Measurements from ENCODE around the gene RFX7.

RFX7 gene

DNA sequence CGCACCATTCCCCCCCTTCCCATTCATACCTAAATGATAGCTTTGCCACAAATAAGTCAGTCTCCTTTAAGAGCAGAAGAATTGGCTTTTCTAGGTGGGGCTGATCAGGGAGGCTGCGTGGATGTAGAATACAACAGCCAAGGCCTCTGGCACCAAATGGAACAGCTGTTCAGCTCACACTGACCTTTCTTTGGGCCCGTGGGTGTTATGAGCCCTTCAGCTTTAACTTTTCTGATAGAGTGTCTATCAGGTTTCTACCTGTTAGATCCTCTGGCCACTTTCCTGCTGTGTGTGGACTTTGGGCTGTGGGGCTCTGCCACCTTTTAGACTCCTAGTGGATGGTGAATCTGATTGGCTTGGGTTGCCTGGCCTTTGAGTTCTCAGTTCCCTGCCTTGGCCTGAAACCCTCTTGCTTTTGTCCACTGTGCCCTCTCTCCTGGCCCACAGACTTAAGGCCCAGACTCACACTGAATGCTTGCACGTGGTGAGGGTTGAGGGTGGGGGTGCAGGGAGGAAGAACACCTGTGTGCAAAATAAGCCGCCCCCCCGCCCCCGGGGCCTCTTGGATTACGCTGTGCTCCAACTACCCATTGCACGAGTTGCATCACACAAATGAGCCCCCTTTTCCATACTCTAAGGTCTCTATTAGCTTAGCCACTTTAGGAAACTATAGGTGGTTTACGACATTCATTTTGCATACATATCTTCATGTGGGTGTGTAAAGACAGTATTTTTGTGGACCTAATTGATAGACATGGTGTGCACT, 1.3 kb upstream of the RFX7 start:
- in situ Hi-C loops (cut with HindIII; ENCODE audit: low sequenced_read_pairs) = loop anchor here (5.0 kb wide), 1 partner anchor 33 kb away; no protein-coding TSS in a partner anchor

DNA sequence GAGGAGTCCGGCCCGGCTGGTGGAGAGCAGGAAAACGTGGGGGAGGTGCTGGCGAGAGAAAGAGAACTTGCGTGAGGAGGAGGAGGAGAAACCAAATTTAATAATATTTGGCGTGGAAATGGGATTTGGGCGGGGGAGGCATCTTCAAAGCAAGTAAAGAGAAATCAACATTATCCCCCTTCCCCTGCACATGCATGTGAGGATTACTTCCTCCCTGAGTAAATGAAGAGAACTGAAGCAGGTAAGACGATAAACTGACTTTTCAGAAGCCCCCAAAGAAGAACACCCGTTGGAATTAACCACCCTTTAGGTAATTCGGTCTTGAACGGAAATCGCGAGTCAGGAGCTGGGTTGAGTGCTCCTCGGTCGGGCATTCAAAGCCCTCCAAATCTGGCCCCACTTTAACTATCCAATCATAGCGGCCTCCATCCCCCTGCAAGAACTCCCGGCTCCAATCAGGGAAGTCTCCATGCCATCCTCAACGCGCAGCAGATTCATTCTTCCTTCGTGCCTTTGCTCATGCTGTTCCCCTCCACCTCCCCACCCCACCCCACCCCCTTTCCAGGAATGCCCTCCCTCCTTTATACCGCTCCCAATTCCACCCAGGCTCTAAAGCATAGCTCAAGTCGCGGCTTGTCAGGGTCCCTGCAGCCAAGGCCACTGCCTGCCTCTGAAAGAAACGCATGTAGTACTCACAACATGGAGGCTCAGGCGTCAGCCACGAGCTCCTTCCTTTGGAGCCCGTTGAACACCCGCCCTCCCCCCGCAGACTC, 545 bp upstream of the RFX7 start:
- in situ Hi-C loops (cut with HindIII; ENCODE audit: low sequenced_read_pairs) = no loop called here

GRCh38 chr15:56242576-56243162, 1.0 kb downstream of the RFX7 start:
- in situ Hi-C loops (cut with HindIII; ENCODE audit: low sequenced_read_pairs) = no loop called here

DNA sequence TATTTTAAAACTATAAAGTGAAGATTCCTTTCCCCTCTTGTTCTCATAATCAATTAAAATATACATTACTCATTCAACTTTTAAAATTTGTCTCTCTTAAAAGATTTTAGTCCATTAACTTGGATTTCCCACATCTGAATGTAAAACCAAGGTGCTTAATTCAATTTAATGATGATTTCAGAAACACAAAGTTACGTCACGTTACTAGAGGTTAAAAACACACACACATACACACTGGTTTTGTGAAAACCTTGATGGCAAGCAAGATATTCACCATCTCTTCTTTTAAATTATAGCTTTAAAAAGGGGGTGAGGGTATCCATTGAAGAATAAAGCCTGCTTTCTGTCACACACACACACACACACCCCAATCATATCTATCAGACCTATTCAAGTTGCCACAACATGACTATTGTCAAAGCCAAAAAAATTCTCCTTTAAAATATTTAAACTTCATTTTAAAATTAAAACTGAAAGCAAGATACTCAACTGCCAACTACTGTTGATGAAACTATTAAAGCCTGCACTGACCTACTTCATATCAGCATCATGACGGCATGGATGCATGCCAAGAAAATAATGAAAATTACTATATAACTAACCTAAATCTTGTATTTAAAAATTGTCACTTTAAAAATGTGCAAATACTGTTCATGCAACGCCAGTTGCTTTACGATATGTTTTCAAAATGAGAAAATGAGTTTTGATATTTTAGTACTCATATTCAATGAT, 2.1 kb downstream of the RFX7 start:
- in situ Hi-C loops (cut with HindIII; ENCODE audit: low sequenced_read_pairs) = no loop called here

DNA sequence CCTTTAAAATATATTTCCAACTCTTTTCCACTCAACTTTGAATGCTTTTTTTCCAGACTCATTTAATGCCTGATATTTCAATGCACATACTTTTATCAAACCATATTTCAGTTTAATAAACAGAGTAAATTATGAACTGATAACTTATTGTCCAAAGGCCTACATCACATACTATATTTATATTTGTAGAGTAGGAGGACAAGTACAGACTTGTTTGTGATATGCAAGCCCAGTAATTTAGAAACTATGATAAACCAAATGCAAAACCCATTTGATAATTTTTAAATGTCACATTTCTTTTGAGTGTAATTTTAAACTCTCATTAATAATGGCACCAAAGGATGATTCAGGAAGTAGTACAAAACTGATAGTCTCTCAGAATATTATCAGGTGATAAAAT, 3.3 kb downstream of the RFX7 start:
- in situ Hi-C loops (cut with HindIII; ENCODE audit: low sequenced_read_pairs) = no loop called here

- in situ Hi-C loops (cut with HindIII; ENCODE audit: low sequenced_read_pairs) = no loop called here
Observed at GRCh38 chr15:56236197-56236596, 7.5 kb downstream of the RFX7 start.

DNA sequence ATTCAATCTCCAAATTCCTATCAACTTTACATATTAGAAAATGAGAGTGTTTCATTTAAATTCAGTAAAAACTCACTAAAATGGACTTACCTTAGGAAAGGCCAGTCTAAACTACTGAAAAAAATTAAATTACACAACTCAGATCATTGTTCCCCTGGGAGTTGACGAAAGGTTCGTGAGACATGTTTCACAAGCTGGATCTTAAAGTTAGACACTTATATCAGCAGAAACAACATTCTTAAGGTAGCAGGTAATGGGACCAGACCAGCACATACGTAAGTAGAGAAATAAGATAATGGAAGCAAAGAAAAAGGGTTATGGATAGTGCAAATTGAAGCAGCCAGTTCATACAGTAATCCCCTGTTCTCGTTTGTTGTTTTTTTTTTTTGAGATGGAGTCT, 8.9 kb downstream of the RFX7 start:
- in situ Hi-C loops (cut with HindIII; ENCODE audit: low sequenced_read_pairs) = no loop called here

DNA sequence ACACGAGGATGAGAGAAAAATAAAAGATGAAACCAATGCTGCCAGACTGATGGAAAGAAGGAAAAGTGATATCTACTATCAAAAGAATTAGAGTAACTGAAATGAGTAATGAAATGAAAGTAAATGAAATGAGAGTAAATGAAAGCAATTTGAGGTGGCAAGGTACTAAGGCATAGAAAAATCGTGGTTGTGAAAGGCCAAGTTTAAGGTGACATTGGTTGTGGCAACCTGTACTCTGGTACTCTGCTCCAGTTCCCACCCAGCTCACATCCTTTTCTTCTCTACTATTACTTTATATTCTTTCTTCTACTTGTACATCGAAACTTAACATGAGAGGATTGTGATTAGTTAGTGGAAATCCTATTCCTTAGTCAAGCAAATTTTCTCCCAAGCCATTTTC, 10.1 kb downstream of the RFX7 start:
- in situ Hi-C loops (cut with HindIII; ENCODE audit: low sequenced_read_pairs) = no loop called here

- in situ Hi-C loops (cut with HindIII; ENCODE audit: low sequenced_read_pairs) = no loop called here
Observed at GRCh38 chr15:56232058-56232457, 11.6 kb downstream of the RFX7 start.

GRCh38 chr15:56228854-56229253, 14.8 kb downstream of the RFX7 start:
- in situ Hi-C loops (cut with HindIII; ENCODE audit: low sequenced_read_pairs) = no loop called here

GRCh38 chr15:56228352-56228751, 15.3 kb downstream of the RFX7 start:
- in situ Hi-C loops (cut with HindIII; ENCODE audit: low sequenced_read_pairs) = no loop called here

- in situ Hi-C loops (cut with HindIII; ENCODE audit: low sequenced_read_pairs) = no loop called here
Observed at GRCh38 chr15:56227780-56228179, 15.9 kb downstream of the RFX7 start.

DNA sequence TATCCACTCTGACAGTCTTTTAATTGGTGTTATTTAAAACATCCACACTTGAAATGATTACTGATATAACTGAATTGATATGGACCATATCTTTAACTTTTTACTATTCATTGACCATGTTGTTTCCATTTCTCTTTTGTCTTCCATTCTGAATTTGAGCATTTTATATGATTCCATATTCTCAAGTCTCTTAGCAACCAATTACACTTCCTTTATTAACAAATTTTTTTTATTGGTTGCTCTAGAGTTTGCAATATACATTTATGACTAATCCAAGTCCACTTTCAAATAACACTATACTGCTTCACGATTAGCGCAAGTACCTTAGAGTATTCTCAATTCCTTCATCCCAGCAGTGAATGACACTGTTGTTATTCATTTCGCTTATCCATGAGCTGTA, 16.4 kb downstream of the RFX7 start:
- in situ Hi-C loops (cut with HindIII; ENCODE audit: low sequenced_read_pairs) = no loop called here

GRCh38 chr15:56225520-56225919, 18.2 kb downstream of the RFX7 start:
- in situ Hi-C loops (cut with HindIII; ENCODE audit: low sequenced_read_pairs) = no loop called here

- in situ Hi-C loops (cut with HindIII; ENCODE audit: low sequenced_read_pairs) = no loop called here
Observed at GRCh38 chr15:56222302-56222701, 21.4 kb downstream of the RFX7 start.

DNA sequence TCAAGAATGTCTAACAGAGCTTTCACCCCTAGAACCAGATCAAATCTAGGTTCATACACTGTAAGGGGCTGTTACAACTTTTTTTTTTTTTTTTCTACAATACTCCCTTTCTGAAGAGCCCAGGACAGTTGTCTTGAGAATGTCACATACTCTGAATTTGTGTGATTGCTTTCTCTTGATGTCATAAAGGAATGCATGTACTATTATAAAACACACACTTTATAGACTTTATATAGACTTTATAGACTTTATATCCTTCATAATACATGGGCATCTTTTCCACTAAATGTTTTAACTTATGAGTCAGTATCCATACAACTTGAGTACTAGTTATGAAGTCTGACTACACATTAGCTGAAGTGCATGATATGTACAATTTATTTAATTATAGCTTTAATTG, 26.3 kb downstream of the RFX7 start:
- in situ Hi-C loops (cut with HindIII; ENCODE audit: low sequenced_read_pairs) = no loop called here

DNA sequence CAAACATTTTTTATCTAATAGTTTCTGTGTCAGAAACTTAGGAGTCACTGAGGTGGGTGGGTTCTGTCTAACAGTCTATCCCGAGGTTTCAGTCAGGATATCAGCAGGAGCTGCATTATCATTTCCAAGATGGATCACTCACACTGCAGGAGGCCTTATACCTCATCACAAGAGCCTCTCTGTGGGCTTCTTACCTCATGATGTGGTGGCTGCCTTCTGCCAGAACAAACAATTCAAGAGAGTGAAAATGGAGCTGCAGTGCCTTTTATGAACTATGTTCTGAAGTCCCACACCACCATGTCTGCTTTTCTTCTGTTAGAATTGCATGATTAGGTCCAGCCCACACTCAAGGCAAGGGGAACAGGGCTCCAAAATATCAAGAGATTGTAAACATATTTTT, 27.9 kb downstream of the RFX7 start:
- in situ Hi-C loops (cut with HindIII; ENCODE audit: low sequenced_read_pairs) = no loop called here

DNA sequence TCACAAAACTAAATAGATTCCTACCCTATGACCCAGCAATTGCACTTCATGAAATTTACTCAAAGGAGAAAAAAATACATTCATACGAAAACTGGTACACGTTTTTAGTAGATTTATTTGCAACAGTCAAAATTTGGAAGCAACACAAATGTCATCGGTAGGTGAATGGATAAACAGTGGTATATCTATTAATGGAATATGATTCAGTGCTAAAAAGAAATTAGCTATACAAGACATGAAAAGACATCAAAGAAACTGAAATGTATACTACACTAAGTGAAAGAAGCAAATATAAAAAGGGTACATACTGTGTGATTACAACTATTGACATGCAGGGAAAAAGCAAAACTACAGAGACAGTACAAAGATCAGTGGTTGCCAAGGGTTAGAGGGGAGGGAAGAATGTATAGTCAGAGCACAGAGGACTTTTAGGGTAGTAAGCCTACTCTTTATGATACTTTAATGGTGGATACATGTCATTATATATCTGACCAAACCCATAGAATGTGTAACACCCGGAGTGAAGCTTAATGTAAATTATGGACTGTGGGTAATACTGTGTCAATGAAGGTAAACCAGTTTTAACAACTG, 31.6 kb downstream of the RFX7 start:
- in situ Hi-C loops (cut with HindIII; ENCODE audit: low sequenced_read_pairs) = loop anchor here (5.0 kb wide), 2 partner anchors 35 to 95 kb away; no protein-coding TSS in a partner anchor

DNA sequence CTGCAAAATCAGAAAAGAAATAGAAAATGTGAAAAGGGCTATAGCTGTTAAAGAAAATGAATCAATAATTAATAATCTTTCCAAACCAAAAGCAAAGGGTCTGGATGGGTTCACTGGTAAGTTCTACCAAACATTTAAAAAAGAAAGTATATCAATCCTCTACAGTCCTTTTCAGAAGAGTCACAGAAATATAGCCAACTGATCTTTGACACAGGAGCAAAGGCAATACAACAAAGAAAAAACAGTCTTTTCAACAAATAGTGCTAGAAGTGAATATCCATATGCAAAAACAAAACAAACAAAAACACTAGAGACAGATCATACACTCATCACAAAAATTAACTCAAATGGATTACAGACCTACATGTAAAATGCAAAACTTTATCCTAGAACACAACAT, 32.6 kb downstream of the RFX7 start:
- in situ Hi-C loops (cut with HindIII; ENCODE audit: low sequenced_read_pairs) = loop anchor here (5.0 kb wide), 2 partner anchors 36 to 96 kb away; no protein-coding TSS in a partner anchor

GRCh38 chr15:56208641-56209155, 35.0 kb downstream of the RFX7 start:
- in situ Hi-C loops (cut with HindIII; ENCODE audit: low sequenced_read_pairs) = no loop called here

- in situ Hi-C loops (cut with HindIII; ENCODE audit: low sequenced_read_pairs) = no loop called here
Observed at GRCh38 chr15:56208185-56208584, 35.5 kb downstream of the RFX7 start.
